HepG2 (cell line): ENCODE results near the gene ZC3H7B. TPM values are rescaled to one million over a fixed set of nuclear protein-coding genes. Genes with fewer than 3 reads are reported as not detected.

Source experiments
- ATAC-seq: fragments of 200-7000 bp; cut with Tn5 transposase; 3 replicates; pipeline ENCODE4 v1.9.1; 2020; ENCODE audit warnings: mild to moderate bottlenecking, moderate library complexity
- BruUV-seq: library from RNA; stranded (reverse); fragments of 400-500 nt; replicated peaks from 2 replicates; lab custom pipeline; 2021; lab: Mats Ljungman, UMichigan
- CTCF ChIA-PET: fragments of 300-600 bp; formaldehyde crosslinking; extraction: SDS; loops from one replicate; lab custom pipeline; 2021; ENCODE audit warnings: low total read pairs, inconsistent platforms, low intra/inter-chr PET ratio; lab: Yijun Ruan, JAX
- POLR2A ChIA-PET: fragments of 350-600 bp; sonication (Branson Sonifier 250); formaldehyde crosslinking; loops from one replicate; lab custom pipeline; 2020; ENCODE audit warnings: antibody characterized with exemption, inconsistent platforms; lab: Yijun Ruan, JAX
- DNase-seq: peaks from one replicate; pipeline ENCODE4 v3.0.0-alpha.2; 2015; ENCODE audit warnings: low spot score
- FAIRE-seq: peaks from 3 replicates; lab custom pipeline; 2011; peaks lifted over from hg19 to GRCh38; lab: Jason Lieb, UNC
- H2AFZ ChIP-seq: one replicate; pipeline ENCODE4 v1.6.1; 2011; ENCODE audit warnings: low read length, inconsistent platforms
- H3K27ac ChIP-seq: fragments of 300-600 bp; 3 replicates; pipeline ENCODE4 v1.8.0; 2011; ENCODE audit warnings: mixed run types, mild to moderate bottlenecking, mixed read lengths, low read length, inconsistent platforms; ENCODE audit not compliant: insufficient read depth; ENCODE audit errors: extremely low read length
- H3K27me3 ChIP-seq, 2 experiments: fragments of 200-600 bp in 1 of 2; 2 replicates in 1 of 2; 3 replicates in 1 of 2; pipeline versions ENCODE4 v1.6.0 to v1.8.0; 2011; ENCODE audit warnings: low read length in 2 of 2, mild to moderate bottlenecking in 2 of 2, moderate library complexity in 2 of 2, inconsistent platforms in 1 of 2; ENCODE audit not compliant: insufficient read depth in 2 of 2, control insufficient read depth in 1 of 2
- H3K36me3 ChIP-seq, 2 experiments: fragments of 200-600 bp in 1 of 2; replicated peaks in 1 of 2; 2 replicates in 1 of 2; 3 replicates in 1 of 2; pipeline versions ENCODE4 v1.5.1 to v1.8.0; 2011; ENCODE audit warnings: low read length in 2 of 2, inconsistent platforms in 1 of 2; ENCODE audit not compliant: insufficient read depth in 2 of 2, control insufficient read depth in 1 of 2
- H3K4me1 ChIP-seq: 2 replicates; pipeline ENCODE4 v1.5.1; 2012; ENCODE audit warnings: low read length, inconsistent platforms; ENCODE audit not compliant: insufficient read depth
- H3K4me2 ChIP-seq: 2 replicates; pipeline ENCODE4 v1.6.0; 2011; ENCODE audit warnings: low read depth, low read length, inconsistent platforms
- H3K4me3 ChIP-seq, 3 experiments: fragments of 200-600 bp in 1 of 3; sonication (generic), shearing (Covaris generic) in 1 of 3; replicated peaks in 1 of 3; 2 replicates each; pipeline ENCODE4 v1.5.1; 2011 to 2016; ENCODE audit warnings: low read length in 3 of 3, inconsistent platforms in 2 of 3, low read depth in 2 of 3, mild to moderate bottlenecking in 2 of 3, control low read depth in 1 of 3, mixed read lengths in 1 of 3; ENCODE audit not compliant: insufficient read depth in 1 of 3
- H3K79me2 ChIP-seq: one replicate; pipeline ENCODE4 v1.6.1; 2011; ENCODE audit warnings: low read length, inconsistent platforms; ENCODE audit not compliant: insufficient read depth
- H3K9ac ChIP-seq: 2 replicates; pipeline ENCODE4 v1.6.0; 2011; ENCODE audit warnings: mild to moderate bottlenecking, low read depth, low read length, inconsistent platforms; ENCODE audit not compliant: insufficient read depth
- H3K9me3 ChIP-seq: 2 replicates; pipeline ENCODE4 v1.5.1; 2012; ENCODE audit warnings: mild to moderate bottlenecking, low read length
- H4K20me1 ChIP-seq: 2 replicates; pipeline ENCODE4 v1.6.0; 2011; ENCODE audit warnings: inconsistent platforms, mild to moderate bottlenecking, low read length, moderate library complexity; ENCODE audit not compliant: insufficient read depth
- BORCS8-MEF2B ChIP-seq: sonication (generic); formaldehyde crosslinking; IDR thresholded peaks from 2 replicates; pipeline ENCODE4 v1.8.0; 2022; ENCODE audit warnings: mild to moderate bottlenecking, missing genetic modification reagents
- HOXA5 ChIP-seq: sonication (generic); formaldehyde crosslinking; IDR thresholded peaks from 2 replicates; pipeline ENCODE4 v1.4.0; 2020; ENCODE audit warnings: missing genetic modification reagents
- JUNB ChIP-seq: sonication (generic); formaldehyde crosslinking; IDR thresholded peaks from 2 replicates; pipeline ENCODE4 v1.8.0; 2022; ENCODE audit warnings: missing genetic modification reagents, mild to moderate bottlenecking, borderline replicate concordance
- NCOA5 ChIP-seq: sonication (generic); formaldehyde crosslinking; IDR thresholded peaks from 2 replicates; pipeline ENCODE4 v1.4.0; 2020; ENCODE audit warnings: missing genetic modification reagents
- PITX1 ChIP-seq: sonication (generic); formaldehyde crosslinking; IDR thresholded peaks from 2 replicates; pipeline ENCODE4 v1.5.1; 2020; ENCODE audit warnings: mild to moderate bottlenecking, missing genetic modification reagents
- REXO4 ChIP-seq: sonication (generic); formaldehyde crosslinking; IDR thresholded peaks from 2 replicates; pipeline ENCODE4 v1.8.0; 2022; ENCODE audit warnings: missing genetic modification reagents, mild to moderate bottlenecking, borderline replicate concordance
- SRSF9 ChIP-seq: fragments of 200-400 bp; formaldehyde crosslinking; IDR thresholded peaks from 2 replicates; pipeline ENCODE4 v1.6.1; 2018; ENCODE audit warnings: borderline replicate concordance, mild to moderate bottlenecking, low read depth, low read length; ENCODE audit not compliant: insufficient read depth, poor library complexity, severe bottlenecking
- ZEB1 ChIP-seq: IDR thresholded peaks from 2 replicates; pipeline ENCODE4 v1.6.1; 2012; ENCODE audit warnings: mild to moderate bottlenecking, low read depth, inconsistent platforms; ENCODE audit not compliant: insufficient replicate concordance
- ZFP62 ChIP-seq: sonication (generic); formaldehyde crosslinking; IDR thresholded peaks from 2 replicates; pipeline ENCODE4 v1.4.0; 2020; ENCODE audit warnings: missing genetic modification reagents
- ZFX ChIP-seq: sonication (generic); formaldehyde crosslinking; IDR thresholded peaks from 2 replicates; pipeline ENCODE4 v1.4.0; 2020; ENCODE audit warnings: mild to moderate bottlenecking, low read depth, missing genetic modification reagents, moderate library complexity
- ZNF468 ChIP-seq: sonication (generic); formaldehyde crosslinking; IDR thresholded peaks from 2 replicates; pipeline ENCODE4 v1.8.0; 2022; ENCODE audit warnings: mild to moderate bottlenecking, moderate library complexity, missing genetic modification reagents
- WGBS: methylation state at CpG from one replicate; pipeline ENCODE4 v1.1.6; 2017; ENCODE audit warnings: low lambda C conversion rate; 5-methylcytosine and 5-hydroxymethylcytosine counted together
- in situ Hi-C: cut with HindIII; loops from 2 replicates; pipeline ENCODE4 v1.10.0; 2017; ENCODE audit warnings: low pct_unique_long_range_greater_than_20kb; ENCODE audit not compliant: extremely low pct_ligation_motif_present
- intact Hi-C: fragments of 100-400 bp; cut with micrococcal nuclease; formaldehyde crosslinking; loops from one replicate; pipeline ENCODE4 v1.10.0; 2022; ENCODE audit not compliant: unreplicated experiment
- polyA plus RNA-seq, 8 experiments: library from polyadenylated mRNA; depleted of rRNA in 3 of 8; stranded (reverse) in 7 of 8; unstranded in 1 of 8; fragments of >200 nt; fragmentation: Illumina TruSeq in 4 of 8; extraction: Trizol in 4 of 8; gene quantifications; 2 replicates each; pipeline versions ENCODE4 v1.2.1 to v1.2.3, GENCODE V29; 2011 to 2016; ENCODE audit warnings: low read depth in 4 of 8, missing spikeins in 1 of 8, mixed read lengths in 1 of 8; ENCODE audit not compliant: insufficient read depth in 1 of 8
- total RNA-seq, 5 experiments: library from RNA; depleted of rRNA; stranded (reverse); fragments of >200 nt; fragmentation: Illumina TruSeq; extraction: Trizol; gene quantifications; 2 replicates each; pipeline ENCODE4 v1.2.3, GENCODE V29; 2016; ENCODE audit warnings: low read depth in 1 of 5
- TF ChIP-seq, protein P1 (sequence below): sonication (generic); IDR thresholded peaks from 2 replicates; pipeline ENCODE4 v1.6.1; 2016; ENCODE audit warnings: low read depth, borderline replicate concordance
- TF ChIP-seq, protein P2 (sequence below): sonication (generic); formaldehyde crosslinking; IDR thresholded peaks from 2 replicates; pipeline ENCODE4 v1.8.1; 2022; ENCODE audit warnings: low read depth, mild to moderate bottlenecking, missing genetic modification reagents
- TF ChIP-seq, protein P3 (sequence below): sonication (generic); formaldehyde crosslinking; conservative IDR thresholded peaks from 2 replicates; pipeline ENCODE4 v1.4.0; 2020; ENCODE audit warnings: missing genetic modification reagents
- TF ChIP-seq, protein P4 (sequence below): sonication (generic); formaldehyde crosslinking; IDR thresholded peaks from 2 replicates; pipeline ENCODE4 v1.4.0; 2020; ENCODE audit warnings: mild to moderate bottlenecking, missing genetic modification reagents

Gene ZC3H7B
- total and polyA plus RNA-seq, 2 of the 13 experiments (the other 11 are each of a cell fraction or from before 2014, with no cell fraction given) = 26.4 to 37.2 TPM

DNA sequence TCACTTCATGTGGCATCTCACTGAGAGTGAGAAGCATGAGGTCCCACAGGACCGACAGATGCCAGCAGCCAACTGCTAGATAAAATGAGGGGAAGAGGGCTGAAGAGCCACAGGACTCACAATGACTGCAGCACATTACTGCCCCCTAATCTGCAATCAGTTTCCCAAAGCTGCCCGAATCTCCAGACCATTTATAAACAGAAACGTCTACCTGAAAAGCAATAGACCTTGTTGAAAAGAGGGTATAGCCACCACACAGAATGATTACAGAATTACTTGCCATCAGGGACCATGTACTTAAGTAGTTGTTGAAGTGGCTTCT, 68.1 kb downstream of the ZC3H7B start:
- ATAC-seq (no peak), DNase-seq (no peak), FAIRE-seq (no peak)
- H2AFZ ChIP-seq = no peak overlapping the region
- POLR2A ChIA-PET = interaction anchor here (7.5 kb wide), 1 partner anchor 12 kb away, joined by 135 read pairs; the partner anchor contains the start of gene TEF
- no peaks in the 10 kb centered on the region; a peak in 1 of 5 replicates for H3K27me3 ChIP-seq
- WGBS = 25% methylated on average over 3 of the region's 3 CpGs
- intact Hi-C loops (loop anchor here (10.0 kb wide), 1 partner anchor 65 kb away; the partner anchor contains the start of gene ZC3H7B), in situ Hi-C loops (no loop called here)
- no peaks in the 10 kb centered on the region for H3K79me2 ChIP-seq
- no TSS peak for BruUV-seq
- no peak overlapping the region for H3K4me3 ChIP-seq
- CTCF ChIA-PET = no interaction called here
- H3K9ac ChIP-seq = no peak overlapping the region
- H3K36me3 ChIP-seq = no peaks in the 10 kb centered on the region
- H3K4me2 ChIP-seq = no peak overlapping the region
- H3K9me3 ChIP-seq = no peaks in the 10 kb centered on the region
- no peak overlapping the region for H3K27ac ChIP-seq
- peaks cover 41% of the 10 kb centered on the region for H3K4me1 ChIP-seq
- H4K20me1 ChIP-seq = no peaks in the 10 kb centered on the region
- TF ChIP-seq SRSF9 (no peak), PITX1 (CRISPR knock-in tag) (no peak), ZNF468 (CRISPR knock-in tag) (no peak), HOXA5 (no peak), ZEB1 (no peak), ZFP62 (CRISPR knock-in tag) (no peak), REXO4 (no peak), ZFX (no peak), NCOA5 (CRISPR knock-in tag) (no peak), BORCS8-MEF2B (no peak), JUNB (CRISPR knock-in tag) (no peak)
- TF ChIP-seq, protein P1, sequence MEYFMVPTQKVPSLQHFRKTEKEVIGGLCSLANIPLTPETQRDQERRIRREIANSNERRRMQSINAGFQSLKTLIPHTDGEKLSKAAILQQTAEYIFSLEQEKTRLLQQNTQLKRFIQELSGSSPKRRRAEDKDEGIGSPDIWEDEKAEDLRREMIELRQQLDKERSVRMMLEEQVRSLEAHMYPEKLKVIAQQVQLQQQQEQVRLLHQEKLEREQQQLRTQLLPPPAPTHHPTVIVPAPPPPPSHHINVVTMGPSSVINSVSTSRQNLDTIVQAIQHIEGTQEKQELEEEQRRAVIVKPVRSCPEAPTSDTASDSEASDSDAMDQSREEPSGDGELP = no peak
- TF ChIP-seq, protein P2, sequence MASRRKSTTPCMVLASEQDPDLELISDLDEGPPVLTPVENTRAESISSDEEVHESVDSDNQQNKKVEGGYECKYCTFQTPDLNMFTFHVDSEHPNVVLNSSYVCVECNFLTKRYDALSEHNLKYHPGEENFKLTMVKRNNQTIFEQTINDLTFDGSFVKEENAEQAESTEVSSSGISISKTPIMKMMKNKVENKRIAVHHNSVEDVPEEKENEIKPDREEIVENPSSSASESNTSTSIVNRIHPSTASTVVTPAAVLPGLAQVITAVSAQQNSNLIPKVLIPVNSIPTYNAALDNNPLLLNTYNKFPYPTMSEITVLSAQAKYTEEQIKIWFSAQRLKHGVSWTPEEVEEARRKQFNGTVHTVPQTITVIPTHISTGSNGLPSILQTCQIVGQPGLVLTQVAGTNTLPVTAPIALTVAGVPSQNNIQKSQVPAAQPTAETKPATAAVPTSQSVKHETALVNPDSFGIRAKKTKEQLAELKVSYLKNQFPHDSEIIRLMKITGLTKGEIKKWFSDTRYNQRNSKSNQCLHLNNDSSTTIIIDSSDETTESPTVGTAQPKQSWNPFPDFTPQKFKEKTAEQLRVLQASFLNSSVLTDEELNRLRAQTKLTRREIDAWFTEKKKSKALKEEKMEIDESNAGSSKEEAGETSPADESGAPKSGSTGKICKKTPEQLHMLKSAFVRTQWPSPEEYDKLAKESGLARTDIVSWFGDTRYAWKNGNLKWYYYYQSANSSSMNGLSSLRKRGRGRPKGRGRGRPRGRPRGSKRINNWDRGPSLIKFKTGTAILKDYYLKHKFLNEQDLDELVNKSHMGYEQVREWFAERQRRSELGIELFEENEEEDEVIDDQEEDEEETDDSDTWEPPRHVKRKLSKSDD (CRISPR knock-in tag) = no peak
- TF ChIP-seq, protein P3, sequence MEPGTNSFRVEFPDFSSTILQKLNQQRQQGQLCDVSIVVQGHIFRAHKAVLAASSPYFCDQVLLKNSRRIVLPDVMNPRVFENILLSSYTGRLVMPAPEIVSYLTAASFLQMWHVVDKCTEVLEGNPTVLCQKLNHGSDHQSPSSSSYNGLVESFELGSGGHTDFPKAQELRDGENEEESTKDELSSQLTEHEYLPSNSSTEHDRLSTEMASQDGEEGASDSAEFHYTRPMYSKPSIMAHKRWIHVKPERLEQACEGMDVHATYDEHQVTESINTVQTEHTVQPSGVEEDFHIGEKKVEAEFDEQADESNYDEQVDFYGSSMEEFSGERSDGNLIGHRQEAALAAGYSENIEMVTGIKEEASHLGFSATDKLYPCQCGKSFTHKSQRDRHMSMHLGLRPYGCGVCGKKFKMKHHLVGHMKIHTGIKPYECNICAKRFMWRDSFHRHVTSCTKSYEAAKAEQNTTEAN (CRISPR knock-in tag) = no peak
- TF ChIP-seq, protein P4, sequence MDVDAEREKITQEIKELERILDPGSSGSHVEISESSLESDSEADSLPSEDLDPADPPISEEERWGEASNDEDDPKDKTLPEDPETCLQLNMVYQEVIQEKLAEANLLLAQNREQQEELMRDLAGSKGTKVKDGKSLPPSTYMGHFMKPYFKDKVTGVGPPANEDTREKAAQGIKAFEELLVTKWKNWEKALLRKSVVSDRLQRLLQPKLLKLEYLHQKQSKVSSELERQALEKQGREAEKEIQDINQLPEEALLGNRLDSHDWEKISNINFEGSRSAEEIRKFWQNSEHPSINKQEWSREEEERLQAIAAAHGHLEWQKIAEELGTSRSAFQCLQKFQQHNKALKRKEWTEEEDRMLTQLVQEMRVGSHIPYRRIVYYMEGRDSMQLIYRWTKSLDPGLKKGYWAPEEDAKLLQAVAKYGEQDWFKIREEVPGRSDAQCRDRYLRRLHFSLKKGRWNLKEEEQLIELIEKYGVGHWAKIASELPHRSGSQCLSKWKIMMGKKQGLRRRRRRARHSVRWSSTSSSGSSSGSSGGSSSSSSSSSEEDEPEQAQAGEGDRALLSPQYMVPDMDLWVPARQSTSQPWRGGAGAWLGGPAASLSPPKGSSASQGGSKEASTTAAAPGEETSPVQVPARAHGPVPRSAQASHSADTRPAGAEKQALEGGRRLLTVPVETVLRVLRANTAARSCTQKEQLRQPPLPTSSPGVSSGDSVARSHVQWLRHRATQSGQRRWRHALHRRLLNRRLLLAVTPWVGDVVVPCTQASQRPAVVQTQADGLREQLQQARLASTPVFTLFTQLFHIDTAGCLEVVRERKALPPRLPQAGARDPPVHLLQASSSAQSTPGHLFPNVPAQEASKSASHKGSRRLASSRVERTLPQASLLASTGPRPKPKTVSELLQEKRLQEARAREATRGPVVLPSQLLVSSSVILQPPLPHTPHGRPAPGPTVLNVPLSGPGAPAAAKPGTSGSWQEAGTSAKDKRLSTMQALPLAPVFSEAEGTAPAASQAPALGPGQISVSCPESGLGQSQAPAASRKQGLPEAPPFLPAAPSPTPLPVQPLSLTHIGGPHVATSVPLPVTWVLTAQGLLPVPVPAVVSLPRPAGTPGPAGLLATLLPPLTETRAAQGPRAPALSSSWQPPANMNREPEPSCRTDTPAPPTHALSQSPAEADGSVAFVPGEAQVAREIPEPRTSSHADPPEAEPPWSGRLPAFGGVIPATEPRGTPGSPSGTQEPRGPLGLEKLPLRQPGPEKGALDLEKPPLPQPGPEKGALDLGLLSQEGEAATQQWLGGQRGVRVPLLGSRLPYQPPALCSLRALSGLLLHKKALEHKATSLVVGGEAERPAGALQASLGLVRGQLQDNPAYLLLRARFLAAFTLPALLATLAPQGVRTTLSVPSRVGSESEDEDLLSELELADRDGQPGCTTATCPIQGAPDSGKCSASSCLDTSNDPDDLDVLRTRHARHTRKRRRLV = no peak
